Suprapubic skin (tissue), 4 donors: Measurements from ENCODE around the gene STING1.

Source experiments
- EP300 ChIP-seq: sonication (generic); formaldehyde crosslinking; IDR thresholded peaks from one replicate; pipeline ENCODE4 v1.6.1; 2017; ENCODE audit warnings: antibody characterized with exemption
- POLR2A ChIP-seq, 2 donors: fragments of 450-650 bp; IDR thresholded peaks; one replicate each; pipeline ENCODE4 v1.6.1; 2017; ENCODE audit warnings: antibody characterized with exemption in 2 of 2, mild to moderate bottlenecking in 2 of 2, moderate library complexity in 2 of 2
- POLR2AphosphoS5 ChIP-seq, 3 donors: sonication (generic); formaldehyde crosslinking; IDR thresholded peaks; one replicate each; pipeline ENCODE4 v1.6.1; 2017; ENCODE audit warnings: antibody characterized with exemption in 3 of 3
- TF ChIP-seq, protein P1 (sequence below), 2 donors: fragments of 200-600 bp in 1 of 2; fragments of 450-650 bp in 1 of 2; sonication (generic) in 1 of 2; IDR thresholded peaks; one replicate each; pipeline ENCODE4 v1.5.1; 2016 to 2019; ENCODE audit warnings: antibody characterized with exemption in 2 of 2, mild to moderate bottlenecking in 1 of 2, moderate library complexity in 1 of 2

- TF ChIP-seq POLR2AphosphoS5 (IDR thresholded peaks at IDR 0.05), result no peak
- TF ChIP-seq, protein P1, sequence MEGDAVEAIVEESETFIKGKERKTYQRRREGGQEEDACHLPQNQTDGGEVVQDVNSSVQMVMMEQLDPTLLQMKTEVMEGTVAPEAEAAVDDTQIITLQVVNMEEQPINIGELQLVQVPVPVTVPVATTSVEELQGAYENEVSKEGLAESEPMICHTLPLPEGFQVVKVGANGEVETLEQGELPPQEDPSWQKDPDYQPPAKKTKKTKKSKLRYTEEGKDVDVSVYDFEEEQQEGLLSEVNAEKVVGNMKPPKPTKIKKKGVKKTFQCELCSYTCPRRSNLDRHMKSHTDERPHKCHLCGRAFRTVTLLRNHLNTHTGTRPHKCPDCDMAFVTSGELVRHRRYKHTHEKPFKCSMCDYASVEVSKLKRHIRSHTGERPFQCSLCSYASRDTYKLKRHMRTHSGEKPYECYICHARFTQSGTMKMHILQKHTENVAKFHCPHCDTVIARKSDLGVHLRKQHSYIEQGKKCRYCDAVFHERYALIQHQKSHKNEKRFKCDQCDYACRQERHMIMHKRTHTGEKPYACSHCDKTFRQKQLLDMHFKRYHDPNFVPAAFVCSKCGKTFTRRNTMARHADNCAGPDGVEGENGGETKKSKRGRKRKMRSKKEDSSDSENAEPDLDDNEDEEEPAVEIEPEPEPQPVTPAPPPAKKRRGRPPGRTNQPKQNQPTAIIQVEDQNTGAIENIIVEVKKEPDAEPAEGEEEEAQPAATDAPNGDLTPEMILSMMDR (IDR thresholded peaks at IDR 0.05), result no peak
- TF ChIP-seq POLR2A (IDR thresholded peaks at IDR 0.05), result no peak
- no peak for TF ChIP-seq EP300
Observed at GRCh38 chr5:139523635-139524445, 41.3 kb upstream of the STING1 start.
